Stimulated activated CD8-positive, alpha-beta memory T cell treated with anti-CD3 and anti-CD28 coated beads, Interleukin-2, amount 100 ng/mL, for 48 hours (primary cell): ENCODE data around the gene TTC38.
"Not testable (repeated sequence)": the region's sequence is repeated elsewhere in the genome, so short reads cannot be mapped to it uniquely, and the experiment has no call there.

Source experiments
- DNase-seq, 2 donors: peaks; one replicate each; pipeline ENCODE4 v3.0.0-alpha.2; 2020; ENCODE audit warnings: low read depth in 2 of 2

Gene TTC38

GRCh38 chr22:46246178-46246577 lies 21.6 kb upstream of the TTC38 start:
- no peak for DNase-seq

GRCh38 chr22:46247443-46247975 lies 20.3 kb upstream of the TTC38 start:
- DNase-seq, result no peak

GRCh38 chr22:46250035-46250782 lies 17.6 kb upstream of the TTC38 start, which contains the start of gene CDPF1:
Gene CDPF1, minus strand, starts transcription at chr22:46250293. Its CDS starts 2,009 bp downstream, at chr22:46248284.
- peak; percentile 86 to 91 for DNase-seq

GRCh38 chr22:46250783-46251125 lies 17.1 kb upstream of the TTC38 start:
- DNase-seq, result no peak

- DNase-seq, result no peak
Observed at GRCh38 chr22:46251266-46251665, 16.5 kb upstream of the TTC38 start.

GRCh38 chr22:46251816-46252380 lies 15.9 kb upstream of the TTC38 start:
- no peak for DNase-seq

- no peak for DNase-seq
Observed at GRCh38 chr22:46256358-46256958, 11.3 kb upstream of the TTC38 start.

- DNase-seq, result no peak
Observed at GRCh38 chr22:46259374-46259773, 8.4 kb upstream of the TTC38 start.

GRCh38 chr22:46260038-46260437 lies 7.8 kb upstream of the TTC38 start:
- DNase-seq, result no peak

GRCh38 chr22:46262449-46263215 lies 5.2 kb upstream of the TTC38 start:
- no peak for DNase-seq

- no peak for DNase-seq
Observed at GRCh38 chr22:46263216-46263590, 4.6 kb upstream of the TTC38 start, which contains the start of gene PKDREJ. Gene PKDREJ, minus strand, starts transcription at chr22:46263343. Its CDS starts 21 bp downstream, at chr22:46263322.

GRCh38 chr22:46264520-46264919 lies 3.3 kb upstream of the TTC38 start:
- DNase-seq, result not testable (repeated sequence)

- not testable (repeated sequence) for DNase-seq
Observed at GRCh38 chr22:46265627-46266026, 2.2 kb upstream of the TTC38 start.

GRCh38 chr22:46269564-46269963 lies 1.8 kb downstream of the TTC38 start:
- no peak for DNase-seq

GRCh38 chr22:46272196-46272595 lies 4.4 kb downstream of the TTC38 start:
- DNase-seq, result no peak

- DNase-seq, result no peak
Observed at GRCh38 chr22:46272762-46273431, 5.1 kb downstream of the TTC38 start.

GRCh38 chr22:46273432-46274148 lies 5.8 kb downstream of the TTC38 start:
- no peak for DNase-seq

- DNase-seq, result no peak
Observed at GRCh38 chr22:46274381-46274780, 6.6 kb downstream of the TTC38 start.

GRCh38 chr22:46275455-46276122 lies 7.8 kb downstream of the TTC38 start:
- DNase-seq, result no peak

- DNase-seq, result no peak
Observed at GRCh38 chr22:46276563-46276962, 8.8 kb downstream of the TTC38 start.
